Loucy (cell line): ENCODE results near the gene ACY1.

Experiments
- H2AFZ ChIP-seq: fragments of 200-600 bp; sonication (generic); 2 replicates; pipeline ENCODE4 v1.6.0; 2016; ENCODE audit warnings: antibody characterized with exemption, mild to moderate bottlenecking, low read length, moderate library complexity
- H3F3A ChIP-seq: fragments of 200-600 bp; 2 replicates; pipeline ENCODE4 v1.6.0; 2016; ENCODE audit warnings: antibody characterized with exemption, low read depth, mild to moderate bottlenecking
- H3K27me3 ChIP-seq: fragments of 200-600 bp; sonication (generic); 2 replicates; pipeline ENCODE4 v1.6.1; 2014; ENCODE audit warnings: low read length, mild to moderate bottlenecking; ENCODE audit not compliant: insufficient read depth, poor library complexity, severe bottlenecking
- H3K36me3 ChIP-seq: fragments of 200-600 bp; sonication (generic); 2 replicates; pipeline ENCODE4 v1.6.1; 2016; ENCODE audit warnings: low read length; ENCODE audit not compliant: insufficient read depth
- H3K4me1 ChIP-seq: fragments of 200-600 bp; sonication (generic); 2 replicates; pipeline ENCODE4 v1.5.1; 2014; ENCODE audit warnings: low read length, mild to moderate bottlenecking; ENCODE audit not compliant: insufficient read depth, poor library complexity, severe bottlenecking
- H3K4me2 ChIP-seq: fragments of 200-600 bp; sonication (generic); 2 replicates; pipeline ENCODE4 v1.6.0; 2014; ENCODE audit warnings: antibody characterized with exemption, low read length, low read depth, mild to moderate bottlenecking; ENCODE audit not compliant: poor library complexity, severe bottlenecking
- H3K4me3 ChIP-seq: fragments of 200-600 bp; sonication (generic); 2 replicates; pipeline ENCODE4 v1.5.1; 2014; ENCODE audit warnings: low read length, mild to moderate bottlenecking, mixed read lengths; ENCODE audit not compliant: poor library complexity, severe bottlenecking
- H3K79me2 ChIP-seq: fragments of 200-600 bp; sonication (generic); 2 replicates; pipeline ENCODE4 v1.6.1; 2014; ENCODE audit warnings: low read length; ENCODE audit not compliant: insufficient read depth
- H3K9ac ChIP-seq: fragments of 200-600 bp; sonication (generic); 2 replicates; pipeline ENCODE4 v1.6.0; 2014; ENCODE audit warnings: mild to moderate bottlenecking, low read depth, low read length, moderate library complexity; ENCODE audit not compliant: poor library complexity, severe bottlenecking
- H3K9me2 ChIP-seq: fragments of 200-600 bp; sonication (generic); replicated peaks from 2 replicates; pipeline ENCODE4 v1.6.1; 2016; ENCODE audit warnings: low read depth, low read length, mixed read lengths
- H3K9me3 ChIP-seq: fragments of 200-600 bp; sonication (generic); 2 replicates; pipeline ENCODE4 v1.6.1; 2014; ENCODE audit warnings: mild to moderate bottlenecking, antibody characterized with exemption, low read length, low read depth; ENCODE audit not compliant: insufficient read depth
- H4K20me1 ChIP-seq: fragments of 200-600 bp; sonication (generic); 2 replicates; pipeline ENCODE4 v1.6.0; 2014; ENCODE audit warnings: antibody characterized with exemption, low read length, mild to moderate bottlenecking; ENCODE audit not compliant: insufficient read depth, poor library complexity, severe bottlenecking
- EZH2phosphoT487 ChIP-seq: fragments of 200-600 bp; IDR thresholded peaks from 2 replicates; pipeline ENCODE4 v1.6.1; 2018; ENCODE audit warnings: antibody characterized with exemption, mild to moderate bottlenecking, moderate library complexity, borderline replicate concordance
- TF ChIP-seq, protein P1 (sequence below): fragments of 200-600 bp; sonication (generic); conservative IDR thresholded peaks from 2 replicates; pipeline ENCODE4 v1.5.1; 2014; ENCODE audit warnings: mild to moderate bottlenecking, antibody characterized with exemption, low read length

The ACY1 gene

DNA sequence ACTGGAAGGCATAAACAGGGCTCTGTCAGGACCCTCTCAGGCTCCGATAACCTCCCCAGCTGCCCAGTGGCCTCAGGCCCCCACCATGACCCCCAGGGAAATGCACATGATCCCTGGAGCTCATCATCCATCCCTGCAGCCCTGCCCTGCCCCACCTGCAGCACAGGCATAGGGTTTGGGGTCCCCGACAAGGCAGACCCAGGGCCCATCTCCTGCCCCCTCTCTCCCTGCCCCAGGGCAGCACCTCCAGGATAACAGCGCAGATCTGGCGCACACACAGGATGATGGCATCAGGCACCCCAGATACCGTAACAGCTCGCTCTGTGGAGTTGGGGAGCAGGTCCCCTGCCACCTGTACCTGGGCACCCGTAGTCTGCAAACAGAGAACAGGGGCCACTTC is 23.7 kb upstream of the ACY1 start:
- H3K4me3 ChIP-seq = no peak overlapping the region
- H3F3A ChIP-seq = no peaks in the 10 kb centered on the region
- H3K36me3 ChIP-seq = no peaks in the 10 kb centered on the region
- no peak for TF ChIP-seq EZH2phosphoT487
- TF ChIP-seq, protein P1, sequence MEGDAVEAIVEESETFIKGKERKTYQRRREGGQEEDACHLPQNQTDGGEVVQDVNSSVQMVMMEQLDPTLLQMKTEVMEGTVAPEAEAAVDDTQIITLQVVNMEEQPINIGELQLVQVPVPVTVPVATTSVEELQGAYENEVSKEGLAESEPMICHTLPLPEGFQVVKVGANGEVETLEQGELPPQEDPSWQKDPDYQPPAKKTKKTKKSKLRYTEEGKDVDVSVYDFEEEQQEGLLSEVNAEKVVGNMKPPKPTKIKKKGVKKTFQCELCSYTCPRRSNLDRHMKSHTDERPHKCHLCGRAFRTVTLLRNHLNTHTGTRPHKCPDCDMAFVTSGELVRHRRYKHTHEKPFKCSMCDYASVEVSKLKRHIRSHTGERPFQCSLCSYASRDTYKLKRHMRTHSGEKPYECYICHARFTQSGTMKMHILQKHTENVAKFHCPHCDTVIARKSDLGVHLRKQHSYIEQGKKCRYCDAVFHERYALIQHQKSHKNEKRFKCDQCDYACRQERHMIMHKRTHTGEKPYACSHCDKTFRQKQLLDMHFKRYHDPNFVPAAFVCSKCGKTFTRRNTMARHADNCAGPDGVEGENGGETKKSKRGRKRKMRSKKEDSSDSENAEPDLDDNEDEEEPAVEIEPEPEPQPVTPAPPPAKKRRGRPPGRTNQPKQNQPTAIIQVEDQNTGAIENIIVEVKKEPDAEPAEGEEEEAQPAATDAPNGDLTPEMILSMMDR = no peak
- no peaks in the 10 kb centered on the region for H3K79me2 ChIP-seq
- H3K4me1 ChIP-seq = no peaks in the 10 kb centered on the region
- no peak overlapping the region for H3K9ac ChIP-seq
- H3K4me2 ChIP-seq = no peak overlapping the region
- no peaks in the 10 kb centered on the region for H4K20me1 ChIP-seq
- no peaks in the 10 kb centered on the region for H3K27me3 ChIP-seq
- H3K9me3 ChIP-seq = no peaks in the 10 kb centered on the region
- H3K9me2 ChIP-seq = no peaks in the 10 kb centered on the region
- no peak overlapping the region for H2AFZ ChIP-seq

DNA sequence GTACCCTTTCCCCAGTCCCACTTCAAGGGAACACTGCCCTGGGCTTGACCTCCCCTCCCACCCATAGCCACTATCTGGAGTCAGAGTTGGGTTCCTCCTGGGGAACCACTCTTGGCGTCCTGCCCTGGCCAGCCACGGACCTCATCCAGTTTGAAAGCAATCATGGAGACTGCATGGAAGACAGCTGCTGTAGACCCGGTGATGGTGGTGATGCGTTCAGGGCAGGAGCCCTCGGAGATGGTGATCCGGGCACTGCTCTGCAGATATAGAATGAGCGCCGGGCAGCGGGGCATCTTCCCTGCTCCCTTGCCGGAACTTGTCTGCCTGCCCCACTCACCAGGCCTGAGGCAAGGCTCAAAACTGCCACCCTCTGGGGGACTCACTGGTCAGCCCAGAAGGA is 22.9 kb upstream of the ACY1 start:
- no peak overlapping the region for H3K4me3 ChIP-seq
- no peaks in the 10 kb centered on the region for H3K9me2 ChIP-seq
- no peak overlapping the region for H3K4me2 ChIP-seq
- no peaks in the 10 kb centered on the region for H4K20me1 ChIP-seq
- H3K9ac ChIP-seq = no peak overlapping the region
- no peak overlapping the region for H2AFZ ChIP-seq
- no peaks in the 10 kb centered on the region for H3K79me2 ChIP-seq
- no peaks in the 10 kb centered on the region for H3K36me3 ChIP-seq
- H3K9me3 ChIP-seq = no peaks in the 10 kb centered on the region
- no peaks in the 10 kb centered on the region for H3F3A ChIP-seq
- no peaks in the 10 kb centered on the region for H3K27me3 ChIP-seq
- TF ChIP-seq, protein P1 = no peak
- no peak for TF ChIP-seq EZH2phosphoT487
- H3K4me1 ChIP-seq = no peaks in the 10 kb centered on the region

DNA sequence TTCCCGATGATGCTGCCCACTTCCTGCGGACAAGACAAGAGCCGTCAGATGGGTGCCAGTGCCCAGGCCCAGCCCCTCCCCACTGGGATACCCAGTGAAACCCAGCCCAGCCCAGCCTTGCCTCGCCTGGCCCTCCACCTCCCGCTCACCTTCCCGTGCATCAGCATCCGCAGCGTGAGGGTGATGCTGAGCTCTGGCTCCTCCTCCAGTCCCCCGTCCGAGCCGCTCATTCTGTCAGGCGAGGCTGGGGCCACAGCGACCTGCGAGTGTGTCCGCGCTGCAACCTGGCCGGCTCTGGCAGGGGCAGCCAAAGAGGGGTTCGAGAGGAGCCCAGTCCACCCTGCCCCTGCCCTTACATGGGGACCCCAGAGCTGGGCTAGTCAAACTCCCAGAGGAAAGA is 22.3 kb upstream of the ACY1 start:
- no peaks in the 10 kb centered on the region for H3F3A ChIP-seq
- no peaks in the 10 kb centered on the region for H3K27me3 ChIP-seq
- H3K9me2 ChIP-seq = no peaks in the 10 kb centered on the region
- H4K20me1 ChIP-seq = no peaks in the 10 kb centered on the region
- H3K79me2 ChIP-seq = no peaks in the 10 kb centered on the region
- no peaks in the 10 kb centered on the region for H3K9me3 ChIP-seq
- H3K4me2 ChIP-seq = no peak overlapping the region
- TF ChIP-seq, protein P1 = no peak
- TF ChIP-seq EZH2phosphoT487 = no peak
- H3K9ac ChIP-seq = no peak overlapping the region
- no peak overlapping the region for H3K4me3 ChIP-seq
- peaks cover 2% of the 10 kb centered on the region for H3K4me1 ChIP-seq
- no peak overlapping the region for H2AFZ ChIP-seq
- no peaks in the 10 kb centered on the region for H3K36me3 ChIP-seq
